ENCODE results near the gene C8B. TPM values are rescaled to one million over a fixed set of nuclear protein-coding genes. Genes with fewer than 3 reads are reported as not detected.

C8B gene
- total RNA-seq, 2 donors from 2014 or later, result not detected

DNA sequence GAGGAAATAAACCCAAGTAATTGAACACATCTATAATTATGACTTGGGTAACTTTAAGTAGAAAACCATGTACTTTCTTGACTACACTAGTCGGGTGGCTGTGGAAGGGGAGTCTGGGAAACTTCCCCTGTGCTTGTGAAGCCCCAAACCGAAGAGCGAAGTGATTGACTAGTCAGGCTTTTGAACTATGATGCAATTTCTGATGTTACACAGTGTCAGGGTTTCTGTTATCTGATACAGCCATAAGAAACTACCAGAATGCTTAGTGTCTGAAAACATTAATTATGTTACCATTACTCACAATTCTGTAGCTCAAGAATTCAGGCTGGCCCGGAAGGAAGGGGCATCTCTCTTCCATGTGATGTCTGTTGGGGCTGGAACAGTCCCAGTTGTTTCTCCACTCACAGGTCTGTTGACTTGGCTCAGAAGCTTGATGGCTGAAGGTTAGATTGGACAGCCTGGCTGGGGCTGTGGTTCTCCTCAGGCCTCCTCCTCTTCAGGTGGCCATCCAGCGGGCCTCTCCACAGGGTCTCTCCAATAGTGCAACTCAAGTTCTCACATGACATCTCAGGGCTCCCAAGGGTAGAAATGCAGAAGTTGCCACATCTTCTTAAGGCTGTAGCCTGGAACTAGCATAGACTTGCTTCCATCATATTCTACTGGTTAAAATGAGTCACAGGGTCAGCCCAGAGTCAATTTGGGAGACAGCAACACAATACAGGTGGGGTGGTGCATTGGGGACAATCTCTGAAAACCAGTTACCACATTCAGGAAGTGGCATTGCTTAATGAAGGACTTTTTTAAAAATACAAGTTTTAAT is 8.3 kb upstream of the C8B start:
- no peak overlapping the region for H3K4me3 ChIP-seq
- WGBS, result 85% methylated on average over 5 of the region's 5 CpGs
- intact Hi-C loops (cut with DNase I), result no loop called here
- TF ChIP-seq, protein P1, sequence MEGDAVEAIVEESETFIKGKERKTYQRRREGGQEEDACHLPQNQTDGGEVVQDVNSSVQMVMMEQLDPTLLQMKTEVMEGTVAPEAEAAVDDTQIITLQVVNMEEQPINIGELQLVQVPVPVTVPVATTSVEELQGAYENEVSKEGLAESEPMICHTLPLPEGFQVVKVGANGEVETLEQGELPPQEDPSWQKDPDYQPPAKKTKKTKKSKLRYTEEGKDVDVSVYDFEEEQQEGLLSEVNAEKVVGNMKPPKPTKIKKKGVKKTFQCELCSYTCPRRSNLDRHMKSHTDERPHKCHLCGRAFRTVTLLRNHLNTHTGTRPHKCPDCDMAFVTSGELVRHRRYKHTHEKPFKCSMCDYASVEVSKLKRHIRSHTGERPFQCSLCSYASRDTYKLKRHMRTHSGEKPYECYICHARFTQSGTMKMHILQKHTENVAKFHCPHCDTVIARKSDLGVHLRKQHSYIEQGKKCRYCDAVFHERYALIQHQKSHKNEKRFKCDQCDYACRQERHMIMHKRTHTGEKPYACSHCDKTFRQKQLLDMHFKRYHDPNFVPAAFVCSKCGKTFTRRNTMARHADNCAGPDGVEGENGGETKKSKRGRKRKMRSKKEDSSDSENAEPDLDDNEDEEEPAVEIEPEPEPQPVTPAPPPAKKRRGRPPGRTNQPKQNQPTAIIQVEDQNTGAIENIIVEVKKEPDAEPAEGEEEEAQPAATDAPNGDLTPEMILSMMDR (IDR thresholded peaks at IDR 0.05), result no peak
- TF ChIP-seq POLR2AphosphoS5 (IDR thresholded peaks at IDR 0.05) (no peak), POLR2A (IDR thresholded peaks at IDR 0.05) (no peak)
- H3K9me3 ChIP-seq, result no peaks in the 10 kb centered on the region
- H3K27ac ChIP-seq, result no peak overlapping the region
- no peaks in the 10 kb centered on the region for H3K4me1 ChIP-seq (replicated peaks)
- H3K36me3 ChIP-seq, result no peaks in the 10 kb centered on the region
- H3K27me3 ChIP-seq (replicated peaks; ENCODE audit: insufficient read depth), result no peaks in the 10 kb centered on the region
- DNase-seq (ENCODE audit: low spot score), result no peak

DNA sequence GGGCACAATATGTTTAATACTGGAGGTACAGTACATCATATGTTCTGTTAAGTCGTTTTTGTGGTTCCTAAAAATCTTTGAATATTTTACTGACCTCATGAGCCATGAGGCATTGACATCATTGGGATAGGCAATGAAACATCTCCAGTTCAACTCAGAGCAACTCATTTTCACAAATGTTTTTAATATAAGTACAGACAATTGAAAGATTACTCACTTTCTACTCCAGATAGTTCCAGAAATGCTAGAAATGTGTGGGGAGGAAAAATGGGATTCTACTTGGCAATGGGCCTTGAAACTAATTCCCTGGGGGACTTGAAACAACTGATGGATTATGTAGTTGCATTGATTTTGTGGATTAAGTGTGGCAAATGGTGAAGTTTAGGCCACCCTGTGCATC is 7.2 kb upstream of the C8B start:
- H3K27me3 ChIP-seq (replicated peaks; ENCODE audit: insufficient read depth), result no peaks in the 10 kb centered on the region
- H3K27ac ChIP-seq, result no peak overlapping the region
- H3K9me3 ChIP-seq, result no peaks in the 10 kb centered on the region
- H3K4me3 ChIP-seq, result no peak overlapping the region
- no peaks in the 10 kb centered on the region for H3K4me1 ChIP-seq (replicated peaks)
- intact Hi-C loops (cut with DNase I), result no loop called here
- WGBS, result 88% methylated on average over 1 of the region's 1 CpG
- DNase-seq (ENCODE audit: low spot score), result no peak
- TF ChIP-seq POLR2AphosphoS5 (IDR thresholded peaks at IDR 0.05), result no peak
- TF ChIP-seq, protein P1 (IDR thresholded peaks at IDR 0.05), result no peak
- TF ChIP-seq POLR2A (IDR thresholded peaks at IDR 0.05), result no peak
- no peaks in the 10 kb centered on the region for H3K36me3 ChIP-seq

DNA sequence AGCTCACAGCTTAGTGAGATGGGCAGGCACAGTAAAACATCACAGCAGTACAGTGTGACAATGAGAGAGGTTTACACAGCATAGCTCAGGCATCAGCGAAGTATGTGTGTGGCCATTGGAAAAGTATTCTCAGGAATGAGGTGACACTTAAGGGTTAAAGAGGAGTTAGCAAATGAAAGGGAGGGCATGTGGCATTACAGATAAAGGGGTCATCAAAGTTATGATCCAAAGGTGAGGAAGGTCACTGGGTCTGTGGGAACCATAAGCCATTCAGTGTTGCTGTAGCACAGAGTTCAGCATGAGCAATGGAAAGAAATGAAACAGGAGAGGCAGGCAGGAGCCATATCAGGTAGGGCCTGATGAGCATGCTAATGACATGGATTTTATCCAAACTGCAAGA is 4.5 kb upstream of the C8B start:
- intact Hi-C loops (cut with DNase I), result no loop called here
- H3K9me3 ChIP-seq, result no peaks in the 10 kb centered on the region
- no peak for DNase-seq (ENCODE audit: low spot score)
- no peaks in the 10 kb centered on the region for H3K27me3 ChIP-seq (replicated peaks; ENCODE audit: insufficient read depth)
- no peak overlapping the region for H3K4me3 ChIP-seq
- 94% methylated on average over 1 of the region's 1 CpG for WGBS
- no peaks in the 10 kb centered on the region for H3K36me3 ChIP-seq
- no peak overlapping the region for H3K27ac ChIP-seq
- TF ChIP-seq, protein P1 (IDR thresholded peaks at IDR 0.05), result no peak
- TF ChIP-seq POLR2AphosphoS5 (IDR thresholded peaks at IDR 0.05), result no peak
- TF ChIP-seq POLR2A (IDR thresholded peaks at IDR 0.05), result no peak
- H3K4me1 ChIP-seq (replicated peaks), result no peaks in the 10 kb centered on the region

DNA sequence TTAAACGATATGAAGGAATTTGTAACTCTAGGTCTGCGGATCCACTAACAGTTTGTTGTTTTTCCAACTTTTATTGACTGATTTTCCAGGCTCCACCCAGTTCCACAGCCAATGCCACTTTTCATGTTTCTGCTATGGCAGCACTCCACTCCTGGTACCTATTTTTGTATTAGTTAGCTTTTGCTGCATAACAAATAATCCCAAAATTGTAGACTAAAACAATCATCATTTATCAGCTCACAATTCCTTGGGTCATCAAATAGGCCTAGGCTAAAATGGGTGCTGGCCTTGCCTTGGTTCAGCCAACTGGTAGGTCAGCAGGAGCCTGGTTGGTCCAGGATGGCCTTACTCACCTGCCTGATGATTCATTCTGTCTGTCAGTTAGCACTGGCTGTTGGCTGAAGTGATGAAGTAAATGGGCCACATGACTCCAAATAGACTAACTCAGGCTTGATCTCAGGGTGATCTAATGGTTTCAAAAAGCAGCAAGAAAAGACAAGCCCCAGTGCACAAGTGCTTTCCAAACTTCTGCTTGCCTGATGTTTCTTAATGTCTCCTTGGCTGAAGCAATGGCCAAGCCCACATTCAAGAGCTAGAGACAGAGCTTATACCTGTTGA is 3.2 kb upstream of the C8B start:
- no peaks in the 10 kb centered on the region for H3K9me3 ChIP-seq
- TF ChIP-seq POLR2A (IDR thresholded peaks at IDR 0.05) (no peak), POLR2AphosphoS5 (IDR thresholded peaks at IDR 0.05) (no peak)
- TF ChIP-seq, protein P1 (IDR thresholded peaks at IDR 0.05), result no peak
- no peak overlapping the region for H3K27ac ChIP-seq
- no peaks in the 10 kb centered on the region for H3K36me3 ChIP-seq
- DNase-seq (ENCODE audit: low spot score), result no peak
- intact Hi-C loops (cut with DNase I), result no loop called here
- no peaks in the 10 kb centered on the region for H3K4me1 ChIP-seq (replicated peaks)
- H3K27me3 ChIP-seq (replicated peaks; ENCODE audit: insufficient read depth), result no peaks in the 10 kb centered on the region
- H3K4me3 ChIP-seq, result no peak overlapping the region
- 92% methylated on average over 2 of the region's 2 CpGs for WGBS

Data from prostate gland (tissue), 2 donors.